ENCODE data around the gene KDM6B.

KDM6B gene

DNA sequence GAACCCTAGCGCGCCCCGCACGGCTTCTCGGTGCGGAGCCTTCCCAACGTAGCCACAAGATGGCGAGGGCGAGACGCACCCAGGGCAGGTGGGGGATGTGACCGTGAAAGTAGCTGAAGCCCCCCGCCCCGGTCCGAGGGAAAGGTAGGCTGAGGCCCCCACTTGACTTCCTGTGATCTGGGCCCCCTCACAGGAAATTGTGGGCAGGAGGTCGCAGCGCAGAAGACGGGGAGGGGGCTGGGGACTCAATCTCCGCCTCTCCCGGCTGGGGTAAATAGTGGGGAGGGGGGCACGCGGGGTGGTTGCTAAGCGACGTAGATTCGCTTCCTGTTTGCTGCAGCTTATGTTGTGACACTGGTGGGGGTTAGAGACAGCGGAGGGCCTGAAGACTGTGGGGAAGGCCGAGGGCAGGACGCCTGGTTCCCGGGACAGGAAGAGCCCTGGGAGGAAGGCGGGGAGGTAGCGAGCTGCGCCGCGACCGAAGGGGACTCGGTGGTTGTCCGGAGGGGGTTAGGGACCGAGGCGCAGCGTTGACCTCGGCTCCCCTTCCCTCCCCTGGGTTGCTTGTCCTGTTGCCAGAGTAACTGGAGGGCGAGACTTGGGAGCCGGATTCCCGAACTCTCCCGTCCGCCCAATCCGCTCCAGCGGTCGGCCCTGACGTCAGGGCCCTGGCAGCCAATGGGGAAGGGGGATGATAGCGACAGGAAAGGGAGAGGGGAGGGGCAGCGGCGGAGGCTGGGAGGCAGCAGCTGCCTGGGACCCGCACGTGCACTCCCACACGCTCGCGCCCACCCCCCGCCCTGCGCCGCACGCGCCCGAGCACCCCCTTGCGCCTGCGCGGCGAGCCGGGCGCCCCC lies 1.2 kb downstream of the KDM6B start (continued):
- TF ChIP-seq ZNF843 (tag by site-specific recombination; IDR thresholded peaks at IDR 0.05) = peak; percentile 13
- TF ChIP-seq ZNF184 (tag by site-specific recombination; IDR thresholded peaks at IDR 0.05) = no peak
- TF ChIP-seq ZNF660 (tag by site-specific recombination; IDR thresholded peaks at IDR 0.05) = no peak
- no peak for TF ChIP-seq ZNF133 (tag by site-specific recombination; IDR thresholded peaks at IDR 0.05)
- TF ChIP-seq ZNF274 (IDR thresholded peaks at IDR 0.05; ENCODE audit: low read length) = no peak
- TF ChIP-seq ZNF274 (tag by site-specific recombination; IDR thresholded peaks at IDR 0.05; ENCODE audit: borderline replicate concordance) = no peak
- TF ChIP-seq KLF16 (tag by site-specific recombination; IDR thresholded peaks at IDR 0.05) = 0 out of 2 replicates have a peak, but pooled peaks have one; percentile 27
- TF ChIP-seq ZFP69B (tag by site-specific recombination; IDR thresholded peaks at IDR 0.05) = no peak
- no peak; the same call in 1 of the 2 replicates for TF ChIP-seq ZNF558 (tag by site-specific recombination; IDR thresholded peaks at IDR 0.05)
- TF ChIP-seq ZFP3 (tag by site-specific recombination; IDR thresholded peaks at IDR 0.05; ENCODE audit: low read depth) = no peak
- TF ChIP-seq, protein P1, sequence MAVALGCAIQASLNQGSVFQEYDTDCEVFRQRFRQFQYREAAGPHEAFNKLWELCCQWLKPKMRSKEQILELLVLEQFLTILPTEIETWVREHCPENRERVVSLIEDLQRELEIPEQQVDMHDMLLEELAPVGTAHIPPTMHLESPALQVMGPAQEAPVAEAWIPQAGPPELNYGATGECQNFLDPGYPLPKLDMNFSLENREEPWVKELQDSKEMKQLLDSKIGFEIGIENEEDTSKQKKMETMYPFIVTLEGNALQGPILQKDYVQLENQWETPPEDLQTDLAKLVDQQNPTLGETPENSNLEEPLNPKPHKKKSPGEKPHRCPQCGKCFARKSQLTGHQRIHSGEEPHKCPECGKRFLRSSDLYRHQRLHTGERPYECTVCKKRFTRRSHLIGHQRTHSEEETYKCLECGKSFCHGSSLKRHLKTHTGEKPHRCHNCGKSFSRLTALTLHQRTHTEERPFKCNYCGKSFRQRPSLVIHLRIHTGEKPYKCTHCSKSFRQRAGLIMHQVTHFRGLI (tag by site-specific recombination; IDR thresholded peaks at IDR 0.05) = no peak
- TF ChIP-seq ZNF239 (tag by site-specific recombination; IDR thresholded peaks at IDR 0.05) = no peak
- TF ChIP-seq ZNF221 (tag by site-specific recombination; IDR thresholded peaks at IDR 0.05; ENCODE audit: borderline replicate concordance) = no peak
- TF ChIP-seq ZNF292 (tag by site-specific recombination; IDR thresholded peaks at IDR 0.05; ENCODE audit: borderline replicate concordance, low read depth) = no peak
- TF ChIP-seq, protein P2, sequence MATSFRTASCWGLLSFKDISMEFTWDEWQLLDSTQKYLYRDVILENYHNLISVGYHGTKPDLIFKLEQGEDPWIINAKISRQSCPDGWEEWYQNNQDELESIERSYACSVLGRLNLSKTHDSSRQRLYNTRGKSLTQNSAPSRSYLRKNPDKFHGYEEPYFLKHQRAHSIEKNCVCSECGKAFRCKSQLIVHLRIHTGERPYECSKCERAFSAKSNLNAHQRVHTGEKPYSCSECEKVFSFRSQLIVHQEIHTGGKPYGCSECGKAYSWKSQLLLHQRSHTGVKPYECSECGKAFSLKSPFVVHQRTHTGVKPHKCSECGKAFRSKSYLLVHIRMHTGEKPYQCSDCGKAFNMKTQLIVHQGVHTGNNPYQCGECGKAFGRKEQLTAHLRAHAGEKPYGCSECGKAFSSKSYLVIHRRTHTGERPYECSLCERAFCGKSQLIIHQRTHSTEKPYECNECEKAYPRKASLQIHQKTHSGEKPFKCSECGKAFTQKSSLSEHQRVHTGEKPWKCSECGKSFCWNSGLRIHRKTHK (tag by site-specific recombination; IDR thresholded peaks at IDR 0.05) = no peak
- TF ChIP-seq ZNF350 (tag by site-specific recombination; IDR thresholded peaks at IDR 0.05) = no peak
- TF ChIP-seq ZNF169 (tag by site-specific recombination; IDR thresholded peaks at IDR 0.05) = no peak
- TF ChIP-seq, protein P3, sequence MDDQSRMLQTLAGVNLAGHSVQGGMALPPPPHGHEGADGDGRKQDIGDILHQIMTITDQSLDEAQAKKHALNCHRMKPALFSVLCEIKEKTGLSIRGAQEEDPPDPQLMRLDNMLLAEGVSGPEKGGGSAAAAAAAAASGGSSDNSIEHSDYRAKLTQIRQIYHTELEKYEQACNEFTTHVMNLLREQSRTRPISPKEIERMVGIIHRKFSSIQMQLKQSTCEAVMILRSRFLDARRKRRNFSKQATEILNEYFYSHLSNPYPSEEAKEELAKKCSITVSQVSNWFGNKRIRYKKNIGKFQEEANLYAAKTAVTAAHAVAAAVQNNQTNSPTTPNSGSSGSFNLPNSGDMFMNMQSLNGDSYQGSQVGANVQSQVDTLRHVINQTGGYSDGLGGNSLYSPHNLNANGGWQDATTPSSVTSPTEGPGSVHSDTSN (CRISPR knock-in tag; IDR thresholded peaks at IDR 0.05) = peak; percentile 7; the same call in 1 of the 2 replicates
- no peak for TF ChIP-seq ZNF768 (tag by site-specific recombination; IDR thresholded peaks at IDR 0.05)
- TF ChIP-seq ZBTB48 (tag by site-specific recombination; IDR thresholded peaks at IDR 0.05) = peak; percentile 100
- TF ChIP-seq, protein P4, sequence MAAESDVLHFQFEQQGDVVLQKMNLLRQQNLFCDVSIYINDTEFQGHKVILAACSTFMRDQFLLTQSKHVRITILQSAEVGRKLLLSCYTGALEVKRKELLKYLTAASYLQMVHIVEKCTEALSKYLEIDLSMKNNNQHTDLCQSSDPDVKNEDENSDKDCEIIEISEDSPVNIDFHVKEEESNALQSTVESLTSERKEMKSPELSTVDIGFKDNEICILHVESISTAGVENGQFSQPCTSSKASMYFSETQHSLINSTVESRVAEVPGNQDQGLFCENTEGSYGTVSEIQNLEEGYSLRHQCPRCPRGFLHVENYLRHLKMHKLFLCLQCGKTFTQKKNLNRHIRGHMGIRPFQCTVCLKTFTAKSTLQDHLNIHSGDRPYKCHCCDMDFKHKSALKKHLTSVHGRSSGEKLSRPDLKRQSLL (tag by site-specific recombination; IDR thresholded peaks at IDR 0.05) = no peak
- TF ChIP-seq ZNF302 (tag by site-specific recombination; IDR thresholded peaks at IDR 0.05; ENCODE audit: low read depth) = no peak
- peak; percentile 26; the same call in 1 of the 2 replicates for TF ChIP-seq KLF9 (tag by site-specific recombination; IDR thresholded peaks at IDR 0.05; ENCODE audit: low read depth)
- TF ChIP-seq, protein P5, sequence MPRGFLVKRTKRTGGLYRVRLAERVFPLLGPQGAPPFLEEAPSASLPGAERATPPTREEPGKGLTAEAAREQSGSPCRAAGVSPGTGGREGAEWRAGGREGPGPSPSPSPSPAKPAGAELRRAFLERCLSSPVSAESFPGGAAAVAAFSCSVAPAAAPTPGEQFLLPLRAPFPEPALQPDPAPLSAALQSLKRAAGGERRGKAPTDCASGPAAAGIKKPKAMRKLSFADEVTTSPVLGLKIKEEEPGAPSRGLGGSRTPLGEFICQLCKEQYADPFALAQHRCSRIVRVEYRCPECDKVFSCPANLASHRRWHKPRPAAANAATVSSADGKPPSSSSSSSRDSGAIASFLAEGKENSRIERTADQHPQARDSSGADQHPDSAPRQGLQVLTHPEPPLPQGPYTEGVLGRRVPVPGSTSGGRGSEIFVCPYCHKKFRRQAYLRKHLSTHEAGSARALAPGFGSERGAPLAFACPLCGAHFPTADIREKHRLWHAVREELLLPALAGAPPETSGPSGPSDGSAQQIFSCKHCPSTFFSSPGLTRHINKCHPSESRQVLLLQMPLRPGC (tag by site-specific recombination; IDR thresholded peaks at IDR 0.05) = 0 out of 2 replicates have a peak, but pooled peaks have one; percentile 16
- TF ChIP-seq, protein P6, sequence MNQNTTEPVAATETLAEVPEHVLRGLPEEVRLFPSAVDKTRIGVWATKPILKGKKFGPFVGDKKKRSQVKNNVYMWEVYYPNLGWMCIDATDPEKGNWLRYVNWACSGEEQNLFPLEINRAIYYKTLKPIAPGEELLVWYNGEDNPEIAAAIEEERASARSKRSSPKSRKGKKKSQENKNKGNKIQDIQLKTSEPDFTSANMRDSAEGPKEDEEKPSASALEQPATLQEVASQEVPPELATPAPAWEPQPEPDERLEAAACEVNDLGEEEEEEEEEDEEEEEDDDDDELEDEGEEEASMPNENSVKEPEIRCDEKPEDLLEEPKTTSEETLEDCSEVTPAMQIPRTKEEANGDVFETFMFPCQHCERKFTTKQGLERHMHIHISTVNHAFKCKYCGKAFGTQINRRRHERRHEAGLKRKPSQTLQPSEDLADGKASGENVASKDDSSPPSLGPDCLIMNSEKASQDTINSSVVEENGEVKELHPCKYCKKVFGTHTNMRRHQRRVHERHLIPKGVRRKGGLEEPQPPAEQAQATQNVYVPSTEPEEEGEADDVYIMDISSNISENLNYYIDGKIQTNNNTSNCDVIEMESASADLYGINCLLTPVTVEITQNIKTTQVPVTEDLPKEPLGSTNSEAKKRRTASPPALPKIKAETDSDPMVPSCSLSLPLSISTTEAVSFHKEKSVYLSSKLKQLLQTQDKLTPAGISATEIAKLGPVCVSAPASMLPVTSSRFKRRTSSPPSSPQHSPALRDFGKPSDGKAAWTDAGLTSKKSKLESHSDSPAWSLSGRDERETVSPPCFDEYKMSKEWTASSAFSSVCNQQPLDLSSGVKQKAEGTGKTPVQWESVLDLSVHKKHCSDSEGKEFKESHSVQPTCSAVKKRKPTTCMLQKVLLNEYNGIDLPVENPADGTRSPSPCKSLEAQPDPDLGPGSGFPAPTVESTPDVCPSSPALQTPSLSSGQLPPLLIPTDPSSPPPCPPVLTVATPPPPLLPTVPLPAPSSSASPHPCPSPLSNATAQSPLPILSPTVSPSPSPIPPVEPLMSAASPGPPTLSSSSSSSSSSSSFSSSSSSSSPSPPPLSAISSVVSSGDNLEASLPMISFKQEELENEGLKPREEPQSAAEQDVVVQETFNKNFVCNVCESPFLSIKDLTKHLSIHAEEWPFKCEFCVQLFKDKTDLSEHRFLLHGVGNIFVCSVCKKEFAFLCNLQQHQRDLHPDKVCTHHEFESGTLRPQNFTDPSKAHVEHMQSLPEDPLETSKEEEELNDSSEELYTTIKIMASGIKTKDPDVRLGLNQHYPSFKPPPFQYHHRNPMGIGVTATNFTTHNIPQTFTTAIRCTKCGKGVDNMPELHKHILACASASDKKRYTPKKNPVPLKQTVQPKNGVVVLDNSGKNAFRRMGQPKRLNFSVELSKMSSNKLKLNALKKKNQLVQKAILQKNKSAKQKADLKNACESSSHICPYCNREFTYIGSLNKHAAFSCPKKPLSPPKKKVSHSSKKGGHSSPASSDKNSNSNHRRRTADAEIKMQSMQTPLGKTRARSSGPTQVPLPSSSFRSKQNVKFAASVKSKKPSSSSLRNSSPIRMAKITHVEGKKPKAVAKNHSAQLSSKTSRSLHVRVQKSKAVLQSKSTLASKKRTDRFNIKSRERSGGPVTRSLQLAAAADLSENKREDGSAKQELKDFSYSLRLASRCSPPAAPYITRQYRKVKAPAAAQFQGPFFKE (tag by site-specific recombination; IDR thresholded peaks at IDR 0.05; ENCODE audit: borderline replicate concordance) = no peak
- TF ChIP-seq ZNF530 (tag by site-specific recombination; IDR thresholded peaks at IDR 0.05; ENCODE audit: low read depth) = no peak
- no peak for TF ChIP-seq ZNF623 (tag by site-specific recombination; IDR thresholded peaks at IDR 0.05)
